ENCODE data around the gene HTT.

HTT gene

GRCh38 chr4:3290476-3290875 is 216.0 kb downstream of the HTT start:
- no peak for DNase-seq (ENCODE audit: low read depth)

- no peak for DNase-seq (ENCODE audit: low read depth)
These were observed 216.4 kb downstream of the HTT start for GRCh38 chr4:3290889-3291321.

- DNase-seq (ENCODE audit: low read depth), result peak; percentile 13
These were observed 217.0 kb downstream of the HTT start for GRCh38 chr4:3291411-3291968.

- DNase-seq (ENCODE audit: low read depth), result peak; percentile 58
These were observed 217.6 kb downstream of the HTT start for GRCh38 chr4:3291969-3292570.

GRCh38 chr4:3292571-3293400 is 218.3 kb downstream of the HTT start, which contains the start of gene RGS12:
Gene RGS12 (plus strand): TSS chr4:3293021. CDS start chr4:3316171, 23,150 bp downstream.
- peak; percentile 93 for DNase-seq (ENCODE audit: low read depth)
